ENCODE data around the gene TSEN2. TPM values are rescaled to one million over a fixed set of nuclear protein-coding genes. Genes with fewer than 3 reads are reported as not detected.

The TSEN2 gene
- total and polyA plus RNA-seq, 10 of the 15 experiments (the other 5 are each of a cell fraction or from before 2014, with no cell fraction given) = 17.7 to 32.3 (median 24.3) TPM

- ATAC-seq (no peak), DNase-seq (ENCODE audit: low read depth, low spot score) (no peak), FAIRE-seq (no peak)
- in situ Hi-C loops (cut with MboI) = no loop called here
- Histone ChIP-seq H3K79me2 (ENCODE audit: control insufficient read depth, insufficient read depth, low read length) (peaks cover 55% of the 10 kb centered on the region), H3K27ac (ENCODE audit: control insufficient read depth, insufficient read depth) (no peak overlapping the region), H3K27me3 (replicated peaks in 1 of 2; ENCODE audit: control insufficient read depth in 2 of 2, insufficient read depth in 2 of 2, low read length in 1 of 2) (no peaks in the 10 kb centered on the region), H3K4me1 (ENCODE audit: control insufficient read depth, insufficient read depth, low read length) (peaks cover 8% of the 10 kb centered on the region), H3K36me3 (ENCODE audit: control insufficient read depth in 2 of 2, insufficient read depth in 2 of 2, low read length in 1 of 2) (peaks cover 8 to 13% of the 10 kb centered on the region in 2 experiments), H3K4me3 (no peak overlapping the region), H3K9ac (ENCODE audit: control insufficient read depth, insufficient read depth, low read length) (no peak overlapping the region), H2AFZ (ENCODE audit: control insufficient read depth, low read depth, low read length) (no peak overlapping the region), H3K4me2 (ENCODE audit: control insufficient read depth, insufficient read depth) (no peak overlapping the region), H4K20me1 (ENCODE audit: control insufficient read depth, insufficient read depth) (peaks cover 4% of the 10 kb centered on the region; the same call in 1 of the 2 replicates), H3K9me3 (replicated peaks; ENCODE audit: control insufficient read depth, insufficient read depth, low read length) (peaks cover 13% of the 10 kb centered on the region; the same call in 2 of the 3 replicates)
- RAD21 ChIA-PET (ENCODE audit: unreplicated experiment) = no interaction called here
- TF ChIP-seq RAD51 (IDR thresholded peaks at IDR 0.05) (no peak), HDGF (IDR thresholded peaks at IDR 0.05) (no peak)
- POLR2A ChIA-PET = interaction anchor here (0.6 to 1.2 kb wide), 4 partner anchors 11 to 759 kb away, joined by 3 to 9 read pairs (median 6); no protein-coding TSS in a partner anchor
- intact Hi-C loops (cut with micrococcal nuclease; ENCODE audit: unreplicated experiment) = no loop called here
- SMC1A ChIA-PET (ENCODE audit: uncharacterized antibody, unreplicated experiment) = no interaction called here
- CTCF ChIA-PET = interaction anchor here (0.6 kb wide), 2 partner anchors 78 to 712 kb away, joined by 3 read pairs; no protein-coding TSS in a partner anchor
- no TSS peak for BruUV-seq (replicated peaks)
Observed at GRCh38 chr3:12566976-12567375, 82.7 kb downstream of the TSEN2 start.

DNA sequence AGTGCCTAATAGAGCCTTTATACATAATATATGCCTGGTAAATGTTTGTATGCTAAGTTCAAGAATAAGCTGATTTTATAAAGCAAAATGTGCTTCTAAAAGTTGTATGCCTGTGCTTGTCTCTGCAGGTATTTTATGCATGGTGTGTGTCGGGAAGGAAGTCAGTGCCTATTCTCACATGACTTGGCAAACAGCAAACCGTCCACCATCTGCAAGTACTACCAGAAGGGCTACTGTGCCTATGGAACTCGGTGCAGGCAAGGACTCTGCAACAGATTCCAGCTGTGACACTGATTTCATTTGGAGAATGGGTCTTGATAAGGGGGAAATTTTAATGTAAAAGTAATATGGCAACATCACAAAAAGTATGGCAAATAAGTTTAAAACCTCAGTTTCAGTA is 84.5 kb downstream of the TSEN2 start:
- Histone ChIP-seq H3K27me3 (replicated peaks in 1 of 2; ENCODE audit: control insufficient read depth in 2 of 2, insufficient read depth in 2 of 2, low read length in 1 of 2) (no peaks in the 10 kb centered on the region), H3K27ac (ENCODE audit: control insufficient read depth, insufficient read depth) (no peak overlapping the region), H3K4me3 (no peak overlapping the region), H3K9me3 (replicated peaks; ENCODE audit: control insufficient read depth, insufficient read depth, low read length) (peaks cover 13% of the 10 kb centered on the region; the same call in 2 of the 3 replicates), H3K79me2 (ENCODE audit: control insufficient read depth, insufficient read depth, low read length) (peaks cover 41% of the 10 kb centered on the region), H3K4me2 (ENCODE audit: control insufficient read depth, insufficient read depth) (no peak overlapping the region), H4K20me1 (ENCODE audit: control insufficient read depth, insufficient read depth) (no peaks in the 10 kb centered on the region), H3K9ac (ENCODE audit: control insufficient read depth, insufficient read depth, low read length) (no peak overlapping the region), H2AFZ (ENCODE audit: control insufficient read depth, low read depth, low read length) (no peak overlapping the region), H3K36me3 (ENCODE audit: control insufficient read depth in 2 of 2, insufficient read depth in 2 of 2, low read length in 1 of 2) (peaks cover 11 to 20% of the 10 kb centered on the region in 2 experiments), H3K4me1 (ENCODE audit: control insufficient read depth, insufficient read depth, low read length) (peaks cover 6% of the 10 kb centered on the region; the same call in 1 of the 2 replicates)
- ATAC-seq (no peak), DNase-seq (ENCODE audit: low read depth, low spot score) (no peak), FAIRE-seq (no peak)
- ChIA-PET CTCF (interaction anchor here (0.8 kb wide), 1 partner anchor 19 kb away, joined by 3 read pairs; no protein-coding TSS in a partner anchor), SMC1A (ENCODE audit: uncharacterized antibody, unreplicated experiment) (no interaction called here), POLR2A (interaction anchor here (0.6 kb wide), 1 partner anchor 929 kb away, joined by 4 read pairs; no protein-coding TSS in a partner anchor), RAD21 (ENCODE audit: unreplicated experiment) (interaction anchor here (1.0 kb wide), 1 partner anchor 91 kb away, joined by 3 read pairs; no protein-coding TSS in a partner anchor)
- 96% methylated on average over 3 of the region's 3 CpGs for WGBS (ENCODE audit: insufficient coverage, insufficient replicate concordance, low lambda C conversion rate, missing lambda C conversion rate)
- TF ChIP-seq RBBP5 (conservative IDR thresholded peaks at IDR 0.05) (no peak), PAX8 (IDR thresholded peaks at IDR 0.05) (no peak), IRF3 (IDR thresholded peaks at IDR 0.05) (no peak), BRCA1 (IDR thresholded peaks at IDR 0.05; ENCODE audit: low read depth, low read length) (no peak), ZBED1 (IDR thresholded peaks at IDR 0.05; ENCODE audit: borderline replicate concordance) (no peak)
- TF ChIP-seq, protein P1, sequence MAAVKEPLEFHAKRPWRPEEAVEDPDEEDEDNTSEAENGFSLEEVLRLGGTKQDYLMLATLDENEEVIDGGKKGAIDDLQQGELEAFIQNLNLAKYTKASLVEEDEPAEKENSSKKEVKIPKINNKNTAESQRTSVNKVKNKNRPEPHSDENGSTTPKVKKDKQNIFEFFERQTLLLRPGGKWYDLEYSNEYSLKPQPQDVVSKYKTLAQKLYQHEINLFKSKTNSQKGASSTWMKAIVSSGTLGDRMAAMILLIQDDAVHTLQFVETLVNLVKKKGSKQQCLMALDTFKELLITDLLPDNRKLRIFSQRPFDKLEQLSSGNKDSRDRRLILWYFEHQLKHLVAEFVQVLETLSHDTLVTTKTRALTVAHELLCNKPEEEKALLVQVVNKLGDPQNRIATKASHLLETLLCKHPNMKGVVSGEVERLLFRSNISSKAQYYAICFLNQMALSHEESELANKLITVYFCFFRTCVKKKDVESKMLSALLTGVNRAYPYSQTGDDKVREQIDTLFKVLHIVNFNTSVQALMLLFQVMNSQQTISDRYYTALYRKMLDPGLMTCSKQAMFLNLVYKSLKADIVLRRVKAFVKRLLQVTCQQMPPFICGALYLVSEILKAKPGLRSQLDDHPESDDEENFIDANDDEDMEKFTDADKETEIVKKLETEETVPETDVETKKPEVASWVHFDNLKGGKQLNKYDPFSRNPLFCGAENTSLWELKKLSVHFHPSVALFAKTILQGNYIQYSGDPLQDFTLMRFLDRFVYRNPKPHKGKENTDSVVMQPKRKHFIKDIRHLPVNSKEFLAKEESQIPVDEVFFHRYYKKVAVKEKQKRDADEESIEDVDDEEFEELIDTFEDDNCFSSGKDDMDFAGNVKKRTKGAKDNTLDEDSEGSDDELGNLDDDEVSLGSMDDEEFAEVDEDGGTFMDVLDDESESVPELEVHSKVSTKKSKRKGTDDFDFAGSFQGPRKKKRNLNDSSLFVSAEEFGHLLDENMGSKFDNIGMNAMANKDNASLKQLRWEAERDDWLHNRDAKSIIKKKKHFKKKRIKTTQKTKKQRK (IDR thresholded peaks at IDR 0.05; ENCODE audit: low read depth, low read length) = no peak
- in situ Hi-C loops (cut with MboI) (no loop called here), intact Hi-C loops (cut with micrococcal nuclease; ENCODE audit: unreplicated experiment) (no loop called here)
- no TSS peak for BruUV-seq (replicated peaks)
